Suprapubic skin (tissue), 3 donors: Measurements from ENCODE around the gene ATP13A5.

Experiments used
- POLR2A ChIP-seq, 2 donors: fragments of 450-650 bp; IDR thresholded peaks; one replicate each; pipeline ENCODE4 v1.6.1; 2017; ENCODE audit warnings: antibody characterized with exemption in 2 of 2, mild to moderate bottlenecking in 2 of 2, moderate library complexity in 2 of 2
- TF ChIP-seq, protein P1 (sequence below), 2 donors: fragments of 200-600 bp in 1 of 2; fragments of 450-650 bp in 1 of 2; sonication (generic) in 1 of 2; IDR thresholded peaks; one replicate each; pipeline ENCODE4 v1.5.1; 2016 to 2019; ENCODE audit warnings: antibody characterized with exemption in 2 of 2, mild to moderate bottlenecking in 1 of 2, moderate library complexity in 1 of 2

DNA sequence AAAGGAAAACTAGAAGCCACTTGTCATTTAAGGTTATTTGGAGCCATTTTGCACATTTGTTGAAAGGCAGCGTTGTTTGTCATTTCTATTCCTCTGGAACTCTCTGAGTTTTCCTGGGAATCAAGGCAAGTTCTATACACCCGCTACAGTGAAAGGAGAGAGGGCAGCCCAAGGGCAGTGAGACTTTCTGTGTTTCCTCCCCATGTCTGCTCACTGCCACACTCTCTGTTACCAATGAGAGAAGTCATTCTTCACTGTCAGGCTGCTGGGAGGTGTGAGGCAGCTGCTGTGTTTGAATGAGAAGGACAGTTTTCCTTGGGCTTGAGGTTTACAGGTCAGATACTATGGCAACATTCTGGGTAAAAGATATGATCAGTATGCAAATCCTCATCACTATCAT lies 36.0 kb downstream of the ATP13A5 start:
- TF ChIP-seq, protein P1, sequence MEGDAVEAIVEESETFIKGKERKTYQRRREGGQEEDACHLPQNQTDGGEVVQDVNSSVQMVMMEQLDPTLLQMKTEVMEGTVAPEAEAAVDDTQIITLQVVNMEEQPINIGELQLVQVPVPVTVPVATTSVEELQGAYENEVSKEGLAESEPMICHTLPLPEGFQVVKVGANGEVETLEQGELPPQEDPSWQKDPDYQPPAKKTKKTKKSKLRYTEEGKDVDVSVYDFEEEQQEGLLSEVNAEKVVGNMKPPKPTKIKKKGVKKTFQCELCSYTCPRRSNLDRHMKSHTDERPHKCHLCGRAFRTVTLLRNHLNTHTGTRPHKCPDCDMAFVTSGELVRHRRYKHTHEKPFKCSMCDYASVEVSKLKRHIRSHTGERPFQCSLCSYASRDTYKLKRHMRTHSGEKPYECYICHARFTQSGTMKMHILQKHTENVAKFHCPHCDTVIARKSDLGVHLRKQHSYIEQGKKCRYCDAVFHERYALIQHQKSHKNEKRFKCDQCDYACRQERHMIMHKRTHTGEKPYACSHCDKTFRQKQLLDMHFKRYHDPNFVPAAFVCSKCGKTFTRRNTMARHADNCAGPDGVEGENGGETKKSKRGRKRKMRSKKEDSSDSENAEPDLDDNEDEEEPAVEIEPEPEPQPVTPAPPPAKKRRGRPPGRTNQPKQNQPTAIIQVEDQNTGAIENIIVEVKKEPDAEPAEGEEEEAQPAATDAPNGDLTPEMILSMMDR (IDR thresholded peaks at IDR 0.05) = no peak
- no peak for TF ChIP-seq POLR2A (IDR thresholded peaks at IDR 0.05)
